OCI-LY7 (cell line): Measurements from ENCODE around the gene GIMAP1. TPM values are rescaled to one million over a fixed set of nuclear protein-coding genes. Genes with fewer than 3 reads are reported as not detected.

Experiments
- BruUV-seq: library from RNA; stranded (reverse); fragments of 400-500 nt; replicated peaks from 2 replicates; lab custom pipeline; 2021; lab: Mats Ljungman, UMichigan
- CTCF ChIA-PET: fragments of 300-600 bp; sonication (Branson Sonifier 250); formaldehyde crosslinking; loops from one replicate; lab custom pipeline; 2022; ENCODE audit warnings: antibody characterized with exemption; ENCODE audit not compliant: unreplicated experiment; lab: Charles Lee
- POLR2A ChIA-PET: fragments of 300-600 bp; sonication (Branson Sonifier 250); formaldehyde crosslinking; loops from one replicate; lab custom pipeline; 2022; ENCODE audit warnings: antibody characterized with exemption; lab: Charles Lee
- DNase-seq: peaks from one replicate; pipeline ENCODE4 v3.0.0-alpha.2; 2015; ENCODE audit warnings: low spot score
- H2AFZ ChIP-seq: fragments of 200-600 bp; sonication (generic), shearing (Covaris generic); 2 replicates; pipeline ENCODE4 v1.6.1; 2014; ENCODE audit warnings: mild to moderate bottlenecking, antibody characterized with exemption, low read length, moderate library complexity
- H3K27ac ChIP-seq: fragments of 200-600 bp; sonication (generic); 2 replicates; pipeline ENCODE4 v1.5.1; 2014; ENCODE audit warnings: mixed run types, low read depth, mild to moderate bottlenecking, moderate library complexity, low read length, inconsistent platforms; ENCODE audit not compliant: poor library complexity, severe bottlenecking
- H3K36me3 ChIP-seq: fragments of 200-600 bp; sonication (generic); 2 replicates; pipeline ENCODE4 v1.6.1; 2014; ENCODE audit warnings: mild to moderate bottlenecking, antibody characterized with exemption, low read length, moderate library complexity, mixed read lengths; ENCODE audit not compliant: insufficient read depth
- H3K4me1 ChIP-seq: fragments of 200-600 bp; sonication (generic); 2 replicates; pipeline ENCODE4 v1.5.1; 2014; ENCODE audit warnings: mild to moderate bottlenecking, low read length; ENCODE audit not compliant: insufficient read depth, poor library complexity, severe bottlenecking
- H3K4me2 ChIP-seq: fragments of 200-600 bp; sonication (generic); 2 replicates; pipeline ENCODE4 v1.6.1; 2014; ENCODE audit warnings: mild to moderate bottlenecking, low read length
- H3K4me3 ChIP-seq: fragments of 200-600 bp; sonication (generic); 2 replicates; pipeline ENCODE4 v1.5.1; 2014; ENCODE audit warnings: mild to moderate bottlenecking, low read depth, low read length; ENCODE audit not compliant: poor library complexity, severe bottlenecking
- H3K79me2 ChIP-seq: fragments of 200-600 bp; sonication (generic); 2 replicates; pipeline ENCODE4 v1.6.1; 2016; ENCODE audit warnings: low read depth, mild to moderate bottlenecking, low read length, moderate library complexity, mixed read lengths; ENCODE audit not compliant: insufficient read depth
- H3K9me2 ChIP-seq: fragments of 200-600 bp; sonication (generic); 2 replicates; pipeline ENCODE4 v1.6.1; 2016; ENCODE audit warnings: mild to moderate bottlenecking, low read length, mixed read lengths; ENCODE audit not compliant: insufficient read depth
- H3K9me3 ChIP-seq: fragments of 200-600 bp; sonication (generic); 2 replicates; pipeline ENCODE4 v1.6.1; 2014; ENCODE audit warnings: mild to moderate bottlenecking, mixed run types, low read length, mixed read lengths
- H4K20me1 ChIP-seq: fragments of 200-600 bp; sonication (generic); 2 replicates; pipeline ENCODE4 v1.6.1; 2014; ENCODE audit warnings: mild to moderate bottlenecking, antibody characterized with exemption, low read length, moderate library complexity, mixed read lengths; ENCODE audit not compliant: insufficient read depth
- CTCF ChIP-seq: fragments of 200-600 bp; sonication (generic); conservative IDR thresholded peaks from 2 replicates; pipeline ENCODE4 v1.5.1; 2014; ENCODE audit warnings: mild to moderate bottlenecking, antibody characterized with exemption, low read length, moderate library complexity, mixed read lengths
- EZH2phosphoT487 ChIP-seq: fragments of 200-600 bp; sonication (generic); IDR thresholded peaks from 2 replicates; pipeline ENCODE4 v1.6.1; 2018; ENCODE audit warnings: low read depth, borderline replicate concordance, mild to moderate bottlenecking, mixed run types, antibody characterized with exemption, low read length, moderate library complexity, mixed read lengths
- intact Hi-C: fragments of 100-400 bp; cut with micrococcal nuclease; formaldehyde crosslinking; loops from one replicate; pipeline ENCODE4 v1.10.0; 2022; ENCODE audit not compliant: unreplicated experiment
- total RNA-seq, 2 experiments: library from RNA; depleted of rRNA in 1 of 2; stranded (reverse); fragments of >200 nt in 1 of 2; shearing (Covaris generic) in 1 of 2; gene quantifications; 2 replicates each; pipeline ENCODE4 v1.2.3, GENCODE V29; 2014 to 2022

GIMAP1 gene
- total RNA-seq, 2 experiments from 2014 or later, result not detected

GRCh38 chr7:150685219-150686029, 31.0 kb upstream of the GIMAP1 start, which contains the start of gene GIMAP2:
GIMAP2 (plus strand) TSS chr7:150685706; CDS start chr7:150687060, 1,354 bp downstream.
- peak; percentile 18 for DNase-seq
- Histone ChIP-seq H3K27ac (no peak within 1 kb of the TSS), H3K4me1 (no peaks in the 10 kb centered on the region), H3K79me2 (no peaks in the 10 kb centered on the region), H3K36me3 (no peaks in the 10 kb centered on the region), H3K4me2 (peak within 1 kb of the TSS; percentile 43), H3K4me3 (peak within 1 kb of the TSS; percentile 17), H3K9me3 (no peaks in the 10 kb centered on the region), H2AFZ (peak within 1 kb of the TSS; percentile 74), H3K9me2 (no peaks in the 10 kb centered on the region), H4K20me1 (no peaks in the 10 kb centered on the region)
- ChIA-PET CTCF (no interaction called here), POLR2A (interaction anchor here (0.6 kb wide), 1 partner anchor 1046 kb away, joined by 4 read pairs; no protein-coding TSS in a partner anchor)
- no peak for TF ChIP-seq CTCF
- TF ChIP-seq EZH2phosphoT487, result no peak
- BruUV-seq, result no TSS peak
- intact Hi-C loops, result no loop called here

- Histone ChIP-seq H3K36me3 (no peaks in the 10 kb centered on the region), H2AFZ (peak overlapping the region; percentile 74), H3K9me2 (no peaks in the 10 kb centered on the region), H3K4me3 (no peak overlapping the region), H4K20me1 (no peaks in the 10 kb centered on the region), H3K79me2 (no peaks in the 10 kb centered on the region), H3K9me3 (no peaks in the 10 kb centered on the region), H3K27ac (no peak overlapping the region), H3K4me2 (peak overlapping the region; percentile 43; the same call in 1 of the 2 replicates), H3K4me1 (no peaks in the 10 kb centered on the region)
- CTCF ChIA-PET, result no interaction called here
- DNase-seq, result no peak
- intact Hi-C loops, result no loop called here
- no TSS peak for BruUV-seq
- POLR2A ChIA-PET, result interaction anchor here (0.6 to 0.7 kb wide), 2 partner anchors 661 to 1045 kb away, joined by 3 to 4 read pairs; no protein-coding TSS in a partner anchor
- no peak for TF ChIP-seq CTCF
- TF ChIP-seq EZH2phosphoT487, result no peak
These were observed 30.3 kb upstream of the GIMAP1 start for GRCh38 chr7:150686030-150686631.
